ENCODE measurements around the gene MYO7B. TPM values are rescaled to one million over a fixed set of nuclear protein-coding genes. Genes with fewer than 3 reads are reported as not detected.

MYO7B gene
- total and polyA plus RNA-seq, 2 donors (not counting 1 experiment from before 2014, with no cell fraction given): 5.0 to 68.2 TPM

- H3K79me2 ChIP-seq (ENCODE audit: control insufficient read depth, insufficient read depth, low read length): no peaks in the 10 kb centered on the region
- ATAC-seq (ENCODE audit: low read depth) (no peak), DNase-seq (peak; percentile 48)
- CTCF ChIA-PET: interaction anchor here (3.2 to 4.1 kb wide), 2 partner anchors 19 to 39 kb away, joined by 21 to 22 read pairs; no protein-coding TSS in a partner anchor
- H2AFZ ChIP-seq (ENCODE audit: insufficient read depth, low read depth, low read length, poor library complexity, severe bottlenecking): peak overlapping the region; percentile 14
- no peaks in the 10 kb centered on the region for H3K27me3 ChIP-seq (replicated peaks in 1 of 4; ENCODE audit: control extremely low read depth in 1 of 4, control insufficient read depth in 3 of 4, insufficient read depth in 4 of 4, low read length in 3 of 4)
- H3K9ac ChIP-seq (ENCODE audit: low read length): peak overlapping the region; percentile 17
- H3K9me3 ChIP-seq (ENCODE audit: control extremely low read depth in 1 of 3, control insufficient read depth in 2 of 3, insufficient read depth in 1 of 3, low read length in 2 of 3): no peaks in the 10 kb centered on the region
- peaks cover 65 to 89% of the 10 kb centered on the region in 2 donors for H3K4me1 ChIP-seq (ENCODE audit: control insufficient read depth in 2 of 2, insufficient read depth in 2 of 2, low read length in 2 of 2)
- peaks cover 87% of the 10 kb centered on the region for H3K4me1 Mint-ChIP-seq
- intact Hi-C loops (cut with micrococcal nuclease): no loop called here
- POLR2A ChIA-PET: interaction anchor here (0.6 to 2.5 kb wide), 4 partner anchors 9 to 13 kb away, joined by 3 to 10 read pairs (median 4); no protein-coding TSS in a partner anchor
- peak overlapping the region in 1 of 2 donors; percentile 36 for H3K27ac ChIP-seq (ENCODE audit: low read length in 2 of 2)
- peak overlapping the region; percentile 89 for H3K27ac Mint-ChIP-seq
- no peaks in the 10 kb centered on the region for H3K27me3 Mint-ChIP-seq
- H3K4me3 Mint-ChIP-seq: peak overlapping the region; percentile 75
- H3K4me3 ChIP-seq (ENCODE audit: control extremely low read depth in 1 of 5, extremely low read depth in 1 of 5, insufficient read depth in 1 of 5, low read depth in 2 of 5, low read length in 4 of 5): peak overlapping the region in 1 of 5 experiments; percentile 18
- WGBS (ENCODE audit: insufficient coverage): 34% methylated on average over 9 of the region's 10 CpGs
- H3K36me3 ChIP-seq (replicated peaks in 1 of 2; ENCODE audit: control extremely low read depth in 1 of 2, control insufficient read depth in 1 of 2, extremely low read depth in 1 of 2, insufficient read depth in 2 of 2, low read length in 1 of 2): no peaks in the 10 kb centered on the region
- peak overlapping the region; percentile 71 for H3K4me2 ChIP-seq (replicated peaks; ENCODE audit: low read depth, low read length, poor library complexity, severe bottlenecking)
- TF ChIP-seq CTCF (IDR thresholded peaks at IDR 0.05) (no peak), EZH2 (IDR thresholded peaks at IDR 0.05; ENCODE audit: borderline replicate concordance, insufficient read depth, low read depth, low read length, poor library complexity, severe bottlenecking) (no peak)
- no peaks in the 10 kb centered on the region for H3K9me3 Mint-ChIP-seq (ENCODE audit: insufficient read depth)
- H4K20me1 ChIP-seq (ENCODE audit: control insufficient read depth, insufficient read depth, low read length, poor library complexity, severe bottlenecking): no peaks in the 10 kb centered on the region
These were observed 94.8 kb downstream of the MYO7B start for GRCh38 chr2:127630096-127630863.

Measured in B cell (primary cell).